ENCODE measurements around the gene CALU.

The CALU gene

DNA sequence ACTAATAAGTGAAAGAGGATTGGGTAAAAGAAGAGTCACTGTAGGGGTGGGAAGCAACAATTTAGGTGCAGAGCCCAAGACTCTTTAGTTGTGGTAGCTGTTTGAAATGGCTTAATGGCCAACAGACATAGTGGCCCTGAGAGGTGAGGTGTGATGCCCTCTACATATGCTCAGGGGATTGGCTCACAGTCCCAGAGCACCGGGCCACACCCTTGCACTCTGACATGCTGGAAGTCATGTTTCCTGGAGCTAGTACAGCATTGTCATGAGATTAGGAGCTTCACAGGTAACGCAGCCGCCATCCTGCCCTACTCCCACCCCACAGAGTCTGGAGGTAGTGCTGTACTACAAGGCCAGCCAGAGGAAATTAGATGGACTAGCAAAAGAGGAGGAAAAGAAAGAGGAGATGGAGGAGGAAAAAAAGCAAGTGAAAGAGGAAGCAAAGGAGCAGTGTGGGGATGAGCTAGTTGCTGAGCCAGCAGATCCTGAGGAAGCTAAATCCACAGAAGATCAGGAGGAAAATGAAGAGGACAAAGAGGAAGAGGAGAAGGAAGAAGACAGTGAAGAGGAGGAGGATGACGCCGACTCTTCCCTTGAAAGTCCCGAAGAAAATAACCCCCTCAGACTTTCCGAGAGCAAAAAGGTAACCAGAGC is 76.3 kb downstream of the CALU start:
- DNase-seq, result no peak

DNA sequence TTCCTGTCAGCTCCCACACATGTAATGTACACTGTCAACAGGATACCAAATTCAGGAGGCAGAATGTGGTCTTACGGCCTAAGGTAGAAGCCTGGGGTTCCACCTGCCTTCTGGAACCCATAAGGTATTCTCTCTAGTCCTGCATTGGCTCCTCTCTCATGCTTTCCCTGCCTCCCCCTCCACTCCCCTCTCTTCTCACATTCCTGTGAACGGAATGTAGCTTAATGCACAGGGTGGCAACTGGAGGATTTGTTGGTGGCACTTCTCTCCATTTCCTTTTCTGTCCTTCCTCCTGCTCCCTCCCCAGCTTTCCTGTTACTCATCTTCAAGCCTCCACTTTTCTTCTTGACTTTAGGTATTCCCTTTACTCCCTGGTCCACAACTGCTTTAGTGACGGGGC is 79.5 kb downstream of the CALU start:
- DNase-seq, result no peak
